PC-3 (cell line): ENCODE measurements around the gene TBC1D8. TPM values are rescaled to one million over a fixed set of nuclear protein-coding genes. Genes with fewer than 3 reads are reported as not detected.
A peak's percentile ranks its signal among the peaks of the same experiment; 100 is the strongest.

Experiments
- ATAC-seq: fragments of 200-7000 bp; cut with Tn5 transposase; 2 replicates; pipeline ENCODE4 v1.9.1; 2020; ENCODE audit warnings: mild to moderate bottlenecking, moderate library complexity
- BruUV-seq: library from RNA; stranded (reverse); fragments of 400-500 nt; replicated peaks from 2 replicates; lab custom pipeline; 2021; lab: Mats Ljungman, UMichigan
- CTCF ChIA-PET: fragments of 300-600 bp; sonication (Branson Sonifier 250); formaldehyde crosslinking; loops from one replicate; lab custom pipeline; 2022; ENCODE audit warnings: antibody characterized with exemption; lab: Charles Lee
- POLR2A ChIA-PET: fragments of 300-600 bp; sonication (Branson Sonifier 250); formaldehyde crosslinking; loops from one replicate; lab custom pipeline; 2022; ENCODE audit warnings: antibody characterized with exemption; ENCODE audit not compliant: unreplicated experiment; lab: Charles Lee
- DNase-seq: peaks from one replicate; pipeline ENCODE4 v3.0.0-alpha.2; 2015
- H2AFZ ChIP-seq: fragments of 300-600 bp; sonication (generic); 2 replicates; pipeline ENCODE4 v1.6.0; 2016; ENCODE audit warnings: antibody characterized with exemption, low read length
- H3F3A ChIP-seq: fragments of 300-600 bp; sonication (generic); one replicate; pipeline ENCODE4 v1.6.0; 2017; ENCODE audit warnings: antibody characterized with exemption, low read length, control low read depth, mild to moderate bottlenecking; ENCODE audit not compliant: unreplicated experiment
- H3K27ac ChIP-seq: fragments of 300-600 bp; sonication (generic); 2 replicates; pipeline ENCODE4 v1.5.1; 2016; ENCODE audit warnings: mild to moderate bottlenecking, low read length
- H3K27me3 ChIP-seq: fragments of 300-600 bp; sonication (generic); 2 replicates; pipeline ENCODE4 v1.6.1; 2016; ENCODE audit warnings: low read length, mixed read lengths
- H3K36me3 ChIP-seq: fragments of 300-600 bp; sonication (generic); 2 replicates; pipeline ENCODE4 v1.6.1; 2016; ENCODE audit warnings: low read depth, mixed run types, low read length, mixed read lengths
- H3K4me1 ChIP-seq: fragments of 300-600 bp; sonication (generic); 2 replicates; pipeline ENCODE4 v1.5.1; 2016; ENCODE audit warnings: low read length; ENCODE audit not compliant: insufficient read depth
- H3K4me2 ChIP-seq: fragments of 300-600 bp; sonication (generic); 2 replicates; pipeline ENCODE4 v1.6.0; 2016; ENCODE audit warnings: low read length
- H3K4me3 ChIP-seq: fragments of 300-600 bp; sonication (generic); 2 replicates; pipeline ENCODE4 v1.5.1; 2016; ENCODE audit warnings: mild to moderate bottlenecking, low read length, mixed read lengths
- H3K79me2 ChIP-seq: fragments of 300-600 bp; sonication (generic); 2 replicates; pipeline ENCODE4 v1.6.1; 2017; ENCODE audit warnings: low read length, mixed read lengths
- H3K9ac ChIP-seq: fragments of 300-600 bp; sonication (generic); 2 replicates; pipeline ENCODE4 v1.6.0; 2016; ENCODE audit warnings: mild to moderate bottlenecking, low read length
- H3K9me2 ChIP-seq: fragments of 300-600 bp; sonication (generic); replicated peaks from 2 replicates; pipeline ENCODE4 v1.6.1; 2016; ENCODE audit warnings: mixed run types, low read length, mixed read lengths
- H3K9me3 ChIP-seq: fragments of 300-600 bp; sonication (generic); 2 replicates; pipeline ENCODE4 v1.6.1; 2016; ENCODE audit warnings: low read length, mixed read lengths
- H4K20me1 ChIP-seq: fragments of 300-600 bp; sonication (generic); 2 replicates; pipeline ENCODE4 v1.6.1; 2016; ENCODE audit warnings: low read length, mixed read lengths
- CTCF ChIP-seq: fragments of 300-600 bp; sonication (generic); conservative IDR thresholded peaks from 2 replicates; pipeline ENCODE4 v1.5.1; 2017; ENCODE audit warnings: antibody characterized with exemption, low read depth, mild to moderate bottlenecking, low read length
- EZH2 ChIP-seq: fragments of 300-600 bp; sonication (generic); IDR thresholded peaks from one replicate; pipeline ENCODE4 v1.6.1; 2017; ENCODE audit warnings: antibody characterized with exemption, mild to moderate bottlenecking, low read length; ENCODE audit not compliant: unreplicated experiment
- EZH2phosphoT487 ChIP-seq: fragments of 300-600 bp; sonication (generic); IDR thresholded peaks from 2 replicates; pipeline ENCODE4 v1.6.1; 2018; ENCODE audit warnings: mild to moderate bottlenecking, antibody characterized with exemption, low read length, borderline replicate concordance
- intact Hi-C: fragments of 100-400 bp; cut with micrococcal nuclease; formaldehyde crosslinking; loops from 2 replicates; pipeline ENCODE4 v1.9.0; 2023
- total RNA-seq: library from RNA; depleted of rRNA; stranded (reverse); fragments of >200 nt; gene quantifications from 2 replicates; pipeline ENCODE4 v1.2.3, GENCODE V29; 2014

The TBC1D8 gene
- total RNA-seq, 1 experiment from 2014 or later: 39.7 TPM

- BruUV-seq: TSS peak; percentile 89
- POLR2A ChIA-PET: interaction anchor here (0.6 to 2.5 kb wide), 4 partner anchors 16 to 60 kb away, joined by 4 to 18 read pairs (median 7); partner anchors contain the start of gene TBC1D8
These were observed 25.8 kb downstream of the TBC1D8 start for GRCh38 chr2:101125374-101125773.

GRCh38 chr2:101124643-101125366 is 26.4 kb downstream of the TBC1D8 start:
- Histone ChIP-seq H3K4me2 (peak overlapping the region; percentile 79), H2AFZ (no peak overlapping the region), H3K9me2 (no peaks in the 10 kb centered on the region), H3K27me3 (no peaks in the 10 kb centered on the region), H4K20me1 (no peaks in the 10 kb centered on the region), H3K9ac (peak overlapping the region; percentile 95), H3K4me1 (peaks cover 78% of the 10 kb centered on the region), H3K79me2 (peaks cover 85% of the 10 kb centered on the region), H3K9me3 (no peaks in the 10 kb centered on the region), H3K27ac (peak overlapping the region; percentile 99), H3F3A (peaks cover 20% of the 10 kb centered on the region), H3K36me3 (peaks cover 10% of the 10 kb centered on the region), H3K4me3 (peak overlapping the region; percentile 48)
- peak; percentile 77 for ATAC-seq
- TF ChIP-seq EZH2: no peak
- no peak for TF ChIP-seq CTCF
- no peak for TF ChIP-seq EZH2phosphoT487
- ChIA-PET CTCF (interaction anchor here (0.5 to 1.2 kb wide), 2 partner anchors 60 to 64 kb away, joined by 3 to 5 read pairs; no protein-coding TSS in a partner anchor), POLR2A (interaction anchor here (0.6 to 2.5 kb wide), 4 partner anchors 11 to 59 kb away, joined by 4 to 18 read pairs (median 7); partner anchors contain the start of gene TBC1D8)
- BruUV-seq: no TSS peak
- DNase-seq: peak; percentile 99
- intact Hi-C loops: loop anchor here (1.0 kb wide), 2 partner anchors 12 to 24 kb away; no protein-coding TSS in a partner anchor

More at GRCh38 chr2:101125374-101125773, 25.8 kb downstream of the TBC1D8 start:
- peak overlapping the region; percentile 86 for H3K9ac ChIP-seq
- H2AFZ ChIP-seq: no peak overlapping the region
- H3K36me3 ChIP-seq: peaks cover 10% of the 10 kb centered on the region
- peak overlapping the region; percentile 74 for H3K4me2 ChIP-seq
- intact Hi-C loops: loop anchor here (1.0 kb wide), 1 partner anchor 12 kb away; no protein-coding TSS in a partner anchor
- H3K27me3 ChIP-seq: no peaks in the 10 kb centered on the region
- CTCF ChIA-PET: interaction anchor here (0.5 to 1.2 kb wide), 2 partner anchors 61 to 63 kb away, joined by 3 to 5 read pairs; no protein-coding TSS in a partner anchor
- peak overlapping the region; percentile 99 for H3K27ac ChIP-seq
- peak; percentile 7 for ATAC-seq
- H3K9me2 ChIP-seq: no peaks in the 10 kb centered on the region
- peaks cover 20% of the 10 kb centered on the region for H3F3A ChIP-seq
- peaks cover 72% of the 10 kb centered on the region for H3K4me1 ChIP-seq
- H3K9me3 ChIP-seq: no peaks in the 10 kb centered on the region
- no peaks in the 10 kb centered on the region for H4K20me1 ChIP-seq
- peak overlapping the region; percentile 35 for H3K4me3 ChIP-seq
- H3K79me2 ChIP-seq: peaks cover 85% of the 10 kb centered on the region
- DNase-seq: peak; percentile 73
- no peak for TF ChIP-seq EZH2phosphoT487
- TF ChIP-seq EZH2: no peak
- TF ChIP-seq CTCF: no peak
